GM23338 (cell line): Measurements from ENCODE around the gene MINDY3. TPM values are rescaled to one million over a fixed set of nuclear protein-coding genes. Genes with fewer than 3 reads are reported as not detected.

Experiments
- ATAC-seq: fragments of 200-7000 bp; cut with Tn5 transposase; 3 replicates; pipeline ENCODE4 v1.9.1; 2020
- DNase-seq: peaks from one replicate; pipeline ENCODE4 v3.0.0-alpha.2; 2015; ENCODE audit warnings: low spot score
- H2AFZ ChIP-seq: fragments of 200-600 bp; sonication (generic); 2 replicates; pipeline ENCODE4 v1.8.0; 2016; ENCODE audit warnings: antibody characterized with exemption, mild to moderate bottlenecking, moderate library complexity
- H3F3A ChIP-seq: fragments of 200-600 bp; sonication (generic); replicated peaks from 2 replicates; pipeline ENCODE4 v1.8.0; 2017; ENCODE audit warnings: antibody characterized with exemption, mixed run types, low read depth
- H3K27ac ChIP-seq: fragments of 200-600 bp; sonication (generic); 2 replicates; pipeline ENCODE4 v1.6.1; 2016; ENCODE audit warnings: low read depth
- H3K27me3 ChIP-seq: fragments of 200-600 bp; sonication (generic); 2 replicates; pipeline ENCODE4 v1.8.0; 2016; ENCODE audit warnings: mild to moderate bottlenecking, mixed run types, moderate library complexity; ENCODE audit not compliant: insufficient read depth
- H3K36me3 ChIP-seq: fragments of 200-600 bp; sonication (generic); 2 replicates; pipeline ENCODE4 v1.8.0; 2016; ENCODE audit warnings: mild to moderate bottlenecking; ENCODE audit not compliant: insufficient read depth
- H3K4me1 ChIP-seq: fragments of 200-600 bp; sonication (generic); 2 replicates; pipeline ENCODE4 v1.8.0; 2016; ENCODE audit warnings: mild to moderate bottlenecking, moderate library complexity; ENCODE audit not compliant: insufficient read depth
- H3K4me2 ChIP-seq: fragments of 200-600 bp; sonication (generic); 2 replicates; pipeline ENCODE4 v1.7.1; 2017; ENCODE audit warnings: mixed run types
- H3K4me3 ChIP-seq: fragments of 200-600 bp; sonication (generic); 2 replicates; pipeline ENCODE4 v1.6.1; 2016; ENCODE audit warnings: mixed run types
- H3K79me2 ChIP-seq: fragments of 200-600 bp; sonication (generic); replicated peaks from 2 replicates; pipeline ENCODE4 v1.8.0; 2017; ENCODE audit warnings: mild to moderate bottlenecking; ENCODE audit not compliant: insufficient read depth
- H3K9me2 ChIP-seq: fragments of 200-600 bp; sonication (generic); 2 replicates; pipeline ENCODE4 v1.8.0; 2017; ENCODE audit not compliant: insufficient read depth
- H4K20me1 ChIP-seq: fragments of 200-600 bp; sonication (generic); replicated peaks from 2 replicates; pipeline ENCODE4 v1.8.0; 2017; ENCODE audit warnings: mild to moderate bottlenecking; ENCODE audit not compliant: insufficient read depth
- H3K27ac Mint-ChIP-seq: 2 replicates; pipeline ENCODE4 v1.8.0; 2020; ENCODE audit warnings: inconsistent platforms, mild to moderate bottlenecking, moderate library complexity, mixed read lengths
- H3K27me3 Mint-ChIP-seq: 3 replicates; pipeline ENCODE4 v1.8.0; 2022; ENCODE audit warnings: low read depth, mild to moderate bottlenecking, moderate library complexity, mixed read lengths, inconsistent platforms; ENCODE audit not compliant: insufficient read depth, poor library complexity
- H3K36me3 Mint-ChIP-seq: 3 replicates; pipeline ENCODE4 v1.8.0; 2021; ENCODE audit warnings: low read depth, mild to moderate bottlenecking, inconsistent platforms, moderate library complexity, mixed read lengths
- H3K4me1 Mint-ChIP-seq: 3 replicates; pipeline ENCODE4 v1.8.0; 2020; ENCODE audit warnings: mild to moderate bottlenecking, inconsistent platforms, mixed read lengths
- H3K4me3 Mint-ChIP-seq: 3 replicates; pipeline ENCODE4 v1.8.0; 2021; ENCODE audit warnings: moderate library complexity, mild to moderate bottlenecking, inconsistent platforms, mixed read lengths
- H3K9me3 Mint-ChIP-seq: 3 replicates; pipeline ENCODE4 v1.8.0; 2020; ENCODE audit warnings: moderate library complexity, mild to moderate bottlenecking, inconsistent platforms, mixed read lengths
- CREB1 ChIP-seq: fragments of 250-450 bp; sonication (Bioruptor Pico); IDR thresholded peaks from 2 replicates; pipeline ENCODE4 v1.5.0; 2020; ENCODE audit warnings: low read depth, mild to moderate bottlenecking, moderate library complexity
- CTCF ChIP-seq, 2 experiments: fragments of 200-600 bp in 1 of 2; sonication (generic) in 1 of 2; conservative IDR thresholded peaks; 2 replicates each; pipeline versions ENCODE4 v1.5.1 to v1.6.1; 2016 to 2017; ENCODE audit warnings: antibody characterized with exemption in 2 of 2, low read depth in 2 of 2, mild to moderate bottlenecking in 2 of 2, moderate library complexity in 1 of 2
- ETS1 ChIP-seq: IDR thresholded peaks from 2 replicates; pipeline ENCODE4 v1.6.1; 2016; ENCODE audit warnings: antibody characterized with exemption
- JUNB ChIP-seq: IDR thresholded peaks from one replicate; pipeline ENCODE4 v1.6.1; 2016; ENCODE audit warnings: antibody characterized with exemption; ENCODE audit not compliant: unreplicated experiment
- REST ChIP-seq: IDR thresholded peaks from one replicate; pipeline ENCODE4 v1.6.1; 2018; ENCODE audit warnings: antibody characterized with exemption; ENCODE audit not compliant: unreplicated experiment
- STAT1 ChIP-seq: IDR thresholded peaks from one replicate; pipeline ENCODE4 v1.6.1; 2016; ENCODE audit warnings: antibody characterized with exemption; ENCODE audit not compliant: unreplicated experiment
- ZNF114 ChIP-seq: fragments of 250-450 bp; sonication (Bioruptor Pico); IDR thresholded peaks from 2 replicates; pipeline ENCODE4 v1.5.0; 2020; ENCODE audit warnings: mild to moderate bottlenecking, moderate library complexity
- ZNF462 ChIP-seq: fragments of 250-450 bp; sonication (Bioruptor Pico); IDR thresholded peaks from 2 replicates; pipeline ENCODE4 v1.5.0; 2020; ENCODE audit warnings: mild to moderate bottlenecking, moderate library complexity
- polyA plus RNA-seq: library from polyadenylated mRNA; unstranded; fragments of >200 nt; fragmentation: Nextera tagmentation; extraction: Ambion mirVana; gene quantifications from 2 replicates; pipeline ENCODE4 v1.2.1, GENCODE V29; 2016
- total RNA-seq: library from RNA; depleted of rRNA; stranded (reverse); fragments of >200 nt; shearing (Covaris generic); gene quantifications from 2 replicates; pipeline ENCODE4 v1.2.3, GENCODE V29; 2014

MINDY3 gene
- total and polyA plus RNA-seq, 2 experiments from 2014 or later = 10.2 to 13.6 TPM

GRCh38 chr10:15829495-15829894, 30.8 kb downstream of the MINDY3 start (continued):
- TF ChIP-seq REST = no peak
- TF ChIP-seq JUNB = no peak
- TF ChIP-seq CTCF (conservative IDR thresholded peaks at IDR 0.05; ENCODE audit: low read depth in 2 of 2) = no peak
- no peak for TF ChIP-seq ZNF114
- TF ChIP-seq ETS1 = no peak
- TF ChIP-seq STAT1 = no peak
- TF ChIP-seq CREB1 (CRISPR knock-in tag) = no peak

- Histone ChIP-seq H3K4me2 (no peak overlapping the region), H2AFZ (no peak overlapping the region), H3F3A (no peaks in the 10 kb centered on the region), H3K27me3 (no peaks in the 10 kb centered on the region), H3K79me2 (no peaks in the 10 kb centered on the region), H4K20me1 (no peaks in the 10 kb centered on the region), H3K4me1 (no peaks in the 10 kb centered on the region), H3K4me3 (no peak overlapping the region), H3K9me2 (no peaks in the 10 kb centered on the region), H3K36me3 (no peaks in the 10 kb centered on the region), H3K27ac (no peak overlapping the region)
- no peak for DNase-seq
- no peaks in the 10 kb centered on the region for H3K9me3 Mint-ChIP-seq
- no peaks in the 10 kb centered on the region for H3K27me3 Mint-ChIP-seq
- no peak overlapping the region for H3K27ac Mint-ChIP-seq
- no peak for ATAC-seq
- TF ChIP-seq ZNF462 (no peak), CTCF (conservative IDR thresholded peaks at IDR 0.05; ENCODE audit: low read depth in 2 of 2) (peak in 1 of 2 experiments; percentile 54; a peak in 3 of 4 replicates)
- H3K36me3 Mint-ChIP-seq = no peaks in the 10 kb centered on the region
- no peaks in the 10 kb centered on the region for H3K4me1 Mint-ChIP-seq
- no peak overlapping the region for H3K4me3 Mint-ChIP-seq
Measured at GRCh38 chr10:15824498-15824897, 35.8 kb downstream of the MINDY3 start.
